HCT116 (cell line): ENCODE data around the gene OTOL1. TPM values are rescaled to one million over a fixed set of nuclear protein-coding genes. Genes with fewer than 3 reads are reported as not detected.

Experiments
- ATAC-seq: fragments of 200-7000 bp; cut with Tn5 transposase; 2 replicates; pipeline ENCODE4 v1.9.1; 2020; ENCODE audit warnings: mild to moderate bottlenecking, moderate library complexity
- BruUV-seq: library from RNA; stranded (reverse); fragments of 400-500 nt; replicated peaks from 2 replicates; lab custom pipeline; 2021; lab: Mats Ljungman, UMichigan
- CTCF ChIA-PET: fragments of 300-600 bp; sonication (Branson Sonifier 250); formaldehyde crosslinking; loops from one replicate; lab custom pipeline; 2021; ENCODE audit warnings: antibody characterized with exemption; lab: Charles Lee
- POLR2A ChIA-PET: fragments of 300-600, 350-600 bp; sonication (Branson Sonifier 250); formaldehyde crosslinking; loops from one replicate; lab custom pipeline; 2021; ENCODE audit warnings: antibody characterized with exemption; lab: Charles Lee
- RAD21 ChIA-PET, 2 experiments: fragments of 300-600 bp; sonication (Branson Sonifier 250); formaldehyde crosslinking; loops; one replicate each; lab custom pipeline; 2023; ENCODE audit warnings: low total read pairs in 2 of 2; ENCODE audit not compliant: uncharacterized antibody in 2 of 2, unreplicated experiment in 2 of 2, low non-redundant PET in 1 of 2; lab: Charles Lee
- DNase-seq: peaks from one replicate; pipeline ENCODE4 v3.0.0-alpha.2; 2010; ENCODE audit warnings: low read depth, low spot score
- H2AFZ ChIP-seq: fragments of 200-600 bp; shearing (Covaris generic), sonication (generic); 2 replicates; pipeline ENCODE4 v1.6.1; 2017; ENCODE audit warnings: low read depth, mixed run types, mixed read lengths, antibody characterized with exemption, low read length; ENCODE audit not compliant: poor library complexity, severe bottlenecking
- H3K27ac ChIP-seq: 2 replicates; pipeline ENCODE4 v1.5.1; 2012; ENCODE audit warnings: low read depth, low read length
- H3K27me3 ChIP-seq: fragments of 200-600 bp; sonication (generic); 2 replicates; pipeline ENCODE4 v1.6.1; 2016; ENCODE audit warnings: mixed run types, low read length, mixed read lengths; ENCODE audit not compliant: insufficient read depth
- H3K36me3 ChIP-seq, 2 experiments: fragments of 200-500 bp in 1 of 2; fragments of 200-600 bp in 1 of 2; sonication (Bioruptor generic) in 1 of 2; sonication (generic) in 1 of 2; 2 replicates each; pipeline versions ENCODE4 v1.5.1 to v1.6.1; 2014 to 2016; ENCODE audit warnings: low read length in 2 of 2, inconsistent platforms in 1 of 2, mixed read lengths in 1 of 2, mixed run types in 1 of 2; ENCODE audit not compliant: insufficient read depth in 2 of 2, control insufficient read depth in 1 of 2
- H3K4me1 ChIP-seq, 2 experiments: fragments of 200-600 bp in 1 of 2; sonication (generic) in 1 of 2; 2 replicates each; pipeline versions ENCODE4 v1.5.1 to v1.6.1; 2012 to 2017; ENCODE audit warnings: low read length in 2 of 2, inconsistent platforms in 1 of 2, mild to moderate bottlenecking in 1 of 2, mixed read lengths in 1 of 2, mixed run types in 1 of 2, moderate library complexity in 1 of 2; ENCODE audit not compliant: insufficient read depth in 2 of 2, control insufficient read depth in 1 of 2
- H3K4me2 ChIP-seq: fragments of 200-600 bp; sonication (generic); 2 replicates; pipeline ENCODE4 v1.6.1; 2017; ENCODE audit warnings: mixed run types, low read length, mixed read lengths
- H3K4me3 ChIP-seq, 2 experiments: fragments of 200-600 bp in 1 of 2; sonication (generic) in 1 of 2; replicated peaks in 1 of 2; 2 replicates each; pipeline ENCODE4 v1.5.1; 2011 to 2016; ENCODE audit warnings: low read length in 2 of 2, control low read depth in 1 of 2, low read depth in 1 of 2, mild to moderate bottlenecking in 1 of 2, mixed read lengths in 1 of 2, mixed run types in 1 of 2
- H3K79me2 ChIP-seq: fragments of 200-600 bp; sonication (generic); 2 replicates; pipeline ENCODE4 v1.6.1; 2017; ENCODE audit warnings: mild to moderate bottlenecking, mixed run types, low read length, moderate library complexity, mixed read lengths; ENCODE audit not compliant: insufficient read depth
- H3K9ac ChIP-seq: fragments of 200-600 bp; sonication (generic); 2 replicates; pipeline ENCODE4 v1.6.1; 2016; ENCODE audit warnings: low read length, mixed read lengths
- H3K9me2 ChIP-seq: fragments of 200-600 bp; sonication (generic), shearing (Covaris generic); 2 replicates; pipeline ENCODE4 v1.6.1; 2017; ENCODE audit warnings: mixed run types, mild to moderate bottlenecking, moderate library complexity; ENCODE audit not compliant: insufficient read depth
- H3K9me3 ChIP-seq, 2 experiments: fragments of 200-500 bp in 1 of 2; fragments of 200-600 bp in 1 of 2; sonication (Bioruptor generic) in 1 of 2; sonication (generic) in 1 of 2; 2 replicates each; pipeline ENCODE4 v1.6.1; 2014 to 2017; ENCODE audit warnings: low read length in 2 of 2, mixed read lengths in 2 of 2, inconsistent platforms in 1 of 2, low read depth in 1 of 2, mild to moderate bottlenecking in 1 of 2, mixed run types in 1 of 2, moderate library complexity in 1 of 2; ENCODE audit not compliant: control insufficient read depth in 1 of 2, insufficient read depth in 1 of 2
- H4K20me1 ChIP-seq: fragments of 200-600 bp; sonication (generic), shearing (Covaris generic); 2 replicates; pipeline ENCODE4 v1.6.1; 2017; ENCODE audit warnings: mixed run types, mild to moderate bottlenecking, moderate library complexity; ENCODE audit not compliant: insufficient read depth
- EGR1 ChIP-seq: IDR thresholded peaks from 2 replicates; pipeline ENCODE4 v1.6.1; 2012; ENCODE audit warnings: low read depth
- ELF1 ChIP-seq: IDR thresholded peaks from 2 replicates; pipeline ENCODE4 v1.6.1; 2012; ENCODE audit warnings: low read depth, borderline replicate concordance
- FOSL1 ChIP-seq: IDR thresholded peaks from 2 replicates; pipeline ENCODE4 v1.6.1; 2012; ENCODE audit warnings: low read depth
- JUND ChIP-seq: IDR thresholded peaks from 2 replicates; pipeline ENCODE4 v1.6.1; 2012
- POLR2A ChIP-seq: IDR thresholded peaks from 2 replicates; pipeline ENCODE4 v1.7.0; 2011; ENCODE audit warnings: borderline replicate concordance; ENCODE audit not compliant: insufficient read depth, insufficient read length; ENCODE audit errors: extremely low read depth
- POLR2AphosphoS5 ChIP-seq: IDR thresholded peaks from 2 replicates; pipeline ENCODE4 v1.6.1; 2011; ENCODE audit warnings: mild to moderate bottlenecking, low read depth, low read length, moderate library complexity
- RAD21 ChIP-seq: IDR thresholded peaks from 2 replicates; pipeline ENCODE4 v1.6.1; 2012; ENCODE audit warnings: low read depth, mild to moderate bottlenecking
- SP1 ChIP-seq: IDR thresholded peaks from 2 replicates; pipeline ENCODE4 v1.6.1; 2012; ENCODE audit warnings: low read depth
- SRF ChIP-seq: IDR thresholded peaks from 2 replicates; pipeline ENCODE4 v1.6.1; 2012; ENCODE audit warnings: low read depth
- ZNF274 ChIP-seq: fragments of 200-500 bp; sonication (Bioruptor generic); IDR thresholded peaks from 2 replicates; pipeline ENCODE4 v1.6.1; 2014; ENCODE audit warnings: mild to moderate bottlenecking, low read depth, low read length, inconsistent platforms
- intact Hi-C: fragments of 100-400 bp; cut with micrococcal nuclease; formaldehyde crosslinking; loops from 2 replicates; pipeline ENCODE4 v1.10.0; 2022
- total RNA-seq: library from RNA; stranded (reverse); gene quantifications from one replicate; pipeline ENCODE4 v1.2.1, GENCODE V29; 2021; ENCODE audit not compliant: unreplicated experiment
- TF ChIP-seq, protein P1 (sequence below), 3 experiments: fragments of 200-600 bp in 1 of 3; sonication (generic) in 1 of 3; IDR thresholded peaks in 2 of 3; conservative IDR thresholded peaks in 1 of 3; 2 replicates each; pipeline ENCODE4 v1.5.1; 2012 to 2017; ENCODE audit warnings: low read depth in 2 of 3, low read length in 2 of 3, antibody characterized with exemption in 1 of 3, borderline replicate concordance in 1 of 3, control low read depth in 1 of 3, mild to moderate bottlenecking in 1 of 3, mixed read lengths in 1 of 3, mixed run types in 1 of 3, moderate library complexity in 1 of 3; ENCODE audit not compliant: insufficient read depth in 1 of 3
- TF ChIP-seq, protein P2 (sequence below): IDR thresholded peaks from 2 replicates; pipeline ENCODE4 v1.6.1; 2012; ENCODE audit warnings: low read depth

The OTOL1 gene
- total RNA-seq, 1 experiment from 2014 or later = not detected

DNA sequence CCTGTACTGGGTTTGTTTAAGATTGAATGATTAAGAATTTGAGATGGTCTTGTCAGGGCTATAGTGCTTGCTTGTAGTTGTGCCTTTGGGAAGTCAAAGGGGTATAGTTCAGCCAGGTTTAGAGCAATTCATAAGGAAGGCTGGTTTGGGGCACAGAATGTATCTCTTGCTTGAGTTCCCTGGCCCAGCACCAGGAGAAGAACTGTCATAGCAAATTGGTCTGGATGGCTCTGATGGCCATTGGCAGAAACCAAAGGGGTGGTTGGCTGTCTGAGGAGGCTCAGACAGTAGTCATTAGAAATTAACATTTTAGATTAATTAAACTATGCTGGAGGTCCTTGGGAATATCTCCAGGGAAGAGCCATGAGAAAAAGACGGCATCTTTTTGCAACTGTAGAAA lies 25.4 kb upstream of the OTOL1 start:
- H3K4me3 ChIP-seq = no peak overlapping the region
- H3K9me2 ChIP-seq = no peaks in the 10 kb centered on the region
- DNase-seq (no peak), ATAC-seq (no peak)
- POLR2A ChIA-PET = no interaction called here
- H3K36me3 ChIP-seq = no peaks in the 10 kb centered on the region
- RAD21 ChIA-PET = no interaction called here
- H2AFZ ChIP-seq = no peak overlapping the region
- TF ChIP-seq EGR1 (no peak), ELF1 (no peak), RAD21 (no peak), FOSL1 (no peak), SRF (no peak), ZNF274 (no peak), POLR2A (no peak), SP1 (no peak), POLR2AphosphoS5 (no peak), JUND (no peak)
- TF ChIP-seq, protein P1, sequence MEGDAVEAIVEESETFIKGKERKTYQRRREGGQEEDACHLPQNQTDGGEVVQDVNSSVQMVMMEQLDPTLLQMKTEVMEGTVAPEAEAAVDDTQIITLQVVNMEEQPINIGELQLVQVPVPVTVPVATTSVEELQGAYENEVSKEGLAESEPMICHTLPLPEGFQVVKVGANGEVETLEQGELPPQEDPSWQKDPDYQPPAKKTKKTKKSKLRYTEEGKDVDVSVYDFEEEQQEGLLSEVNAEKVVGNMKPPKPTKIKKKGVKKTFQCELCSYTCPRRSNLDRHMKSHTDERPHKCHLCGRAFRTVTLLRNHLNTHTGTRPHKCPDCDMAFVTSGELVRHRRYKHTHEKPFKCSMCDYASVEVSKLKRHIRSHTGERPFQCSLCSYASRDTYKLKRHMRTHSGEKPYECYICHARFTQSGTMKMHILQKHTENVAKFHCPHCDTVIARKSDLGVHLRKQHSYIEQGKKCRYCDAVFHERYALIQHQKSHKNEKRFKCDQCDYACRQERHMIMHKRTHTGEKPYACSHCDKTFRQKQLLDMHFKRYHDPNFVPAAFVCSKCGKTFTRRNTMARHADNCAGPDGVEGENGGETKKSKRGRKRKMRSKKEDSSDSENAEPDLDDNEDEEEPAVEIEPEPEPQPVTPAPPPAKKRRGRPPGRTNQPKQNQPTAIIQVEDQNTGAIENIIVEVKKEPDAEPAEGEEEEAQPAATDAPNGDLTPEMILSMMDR (IDR thresholded peaks at IDR 0.05 in 2 of 3, conservative IDR thresholded peaks at IDR 0.05 in 1 of 3; ENCODE audit: borderline replicate concordance in 1 of 3, insufficient read depth in 1 of 3, low read depth in 2 of 3, low read length in 2 of 3) = no peak
- TF ChIP-seq, protein P2, sequence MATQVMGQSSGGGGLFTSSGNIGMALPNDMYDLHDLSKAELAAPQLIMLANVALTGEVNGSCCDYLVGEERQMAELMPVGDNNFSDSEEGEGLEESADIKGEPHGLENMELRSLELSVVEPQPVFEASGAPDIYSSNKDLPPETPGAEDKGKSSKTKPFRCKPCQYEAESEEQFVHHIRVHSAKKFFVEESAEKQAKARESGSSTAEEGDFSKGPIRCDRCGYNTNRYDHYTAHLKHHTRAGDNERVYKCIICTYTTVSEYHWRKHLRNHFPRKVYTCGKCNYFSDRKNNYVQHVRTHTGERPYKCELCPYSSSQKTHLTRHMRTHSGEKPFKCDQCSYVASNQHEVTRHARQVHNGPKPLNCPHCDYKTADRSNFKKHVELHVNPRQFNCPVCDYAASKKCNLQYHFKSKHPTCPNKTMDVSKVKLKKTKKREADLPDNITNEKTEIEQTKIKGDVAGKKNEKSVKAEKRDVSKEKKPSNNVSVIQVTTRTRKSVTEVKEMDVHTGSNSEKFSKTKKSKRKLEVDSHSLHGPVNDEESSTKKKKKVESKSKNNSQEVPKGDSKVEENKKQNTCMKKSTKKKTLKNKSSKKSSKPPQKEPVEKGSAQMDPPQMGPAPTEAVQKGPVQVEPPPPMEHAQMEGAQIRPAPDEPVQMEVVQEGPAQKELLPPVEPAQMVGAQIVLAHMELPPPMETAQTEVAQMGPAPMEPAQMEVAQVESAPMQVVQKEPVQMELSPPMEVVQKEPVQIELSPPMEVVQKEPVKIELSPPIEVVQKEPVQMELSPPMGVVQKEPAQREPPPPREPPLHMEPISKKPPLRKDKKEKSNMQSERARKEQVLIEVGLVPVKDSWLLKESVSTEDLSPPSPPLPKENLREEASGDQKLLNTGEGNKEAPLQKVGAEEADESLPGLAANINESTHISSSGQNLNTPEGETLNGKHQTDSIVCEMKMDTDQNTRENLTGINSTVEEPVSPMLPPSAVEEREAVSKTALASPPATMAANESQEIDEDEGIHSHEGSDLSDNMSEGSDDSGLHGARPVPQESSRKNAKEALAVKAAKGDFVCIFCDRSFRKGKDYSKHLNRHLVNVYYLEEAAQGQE = no peak
- intact Hi-C loops = no loop called here
- H3K9ac ChIP-seq = no peak overlapping the region
- H3K4me1 ChIP-seq = peaks cover 0 to 10% of the 10 kb centered on the region in 2 experiments; a peak in 2 of 4 replicates
- no peak overlapping the region for H3K27ac ChIP-seq
- H4K20me1 ChIP-seq = no peaks in the 10 kb centered on the region
- no TSS peak for BruUV-seq
- H3K27me3 ChIP-seq = no peaks in the 10 kb centered on the region
- H3K79me2 ChIP-seq = no peaks in the 10 kb centered on the region
- CTCF ChIA-PET = no interaction called here
- no peak overlapping the region for H3K4me2 ChIP-seq
- H3K9me3 ChIP-seq = no peaks in the 10 kb centered on the region
